ENCODE results near the gene PDS5B.
"Not testable (repeated sequence)": the region's sequence is repeated elsewhere in the genome, so short reads cannot be mapped to it uniquely, and the experiment has no call there.

Gene PDS5B

DNA sequence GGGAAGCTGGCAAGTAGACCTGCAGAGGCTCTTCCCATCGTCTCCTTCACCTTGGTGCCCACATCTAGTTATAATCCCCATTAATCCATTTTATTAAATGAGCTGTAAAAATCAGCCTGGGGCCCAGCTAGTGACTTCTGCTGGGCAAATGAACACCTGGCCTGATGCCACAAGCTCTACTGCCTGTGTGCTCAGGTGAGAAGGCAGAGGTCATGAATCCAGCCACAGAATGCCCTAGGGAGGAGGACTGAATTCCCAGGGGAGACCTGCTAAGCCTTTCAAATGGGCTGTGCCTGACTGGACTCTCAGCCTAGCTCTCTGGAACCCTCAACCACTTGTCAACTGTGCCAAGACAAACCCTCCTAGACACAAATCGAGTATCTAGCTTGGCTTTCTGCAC, 74.0 kb downstream of the PDS5B start:
- DNase-seq: no peak

DNA sequence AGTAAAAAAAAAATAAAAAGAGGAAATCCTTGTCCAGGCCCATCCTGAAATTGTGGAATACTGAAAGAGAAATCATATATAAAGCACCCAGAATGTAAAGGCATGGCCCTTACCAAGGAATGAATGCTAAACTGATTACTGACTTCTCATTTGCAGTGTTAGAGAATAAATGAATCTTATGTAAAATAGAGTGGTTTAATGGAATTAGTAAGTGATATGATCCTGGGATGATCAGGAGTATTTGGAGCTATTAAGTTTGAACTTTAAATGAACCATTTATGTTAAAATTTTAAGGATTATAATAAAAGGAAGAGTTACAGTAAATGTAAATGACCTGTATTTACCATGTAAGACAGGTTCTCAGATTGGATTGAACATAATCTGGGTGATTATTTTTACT, 75.4 kb downstream of the PDS5B start:
- no peak for DNase-seq

DNA sequence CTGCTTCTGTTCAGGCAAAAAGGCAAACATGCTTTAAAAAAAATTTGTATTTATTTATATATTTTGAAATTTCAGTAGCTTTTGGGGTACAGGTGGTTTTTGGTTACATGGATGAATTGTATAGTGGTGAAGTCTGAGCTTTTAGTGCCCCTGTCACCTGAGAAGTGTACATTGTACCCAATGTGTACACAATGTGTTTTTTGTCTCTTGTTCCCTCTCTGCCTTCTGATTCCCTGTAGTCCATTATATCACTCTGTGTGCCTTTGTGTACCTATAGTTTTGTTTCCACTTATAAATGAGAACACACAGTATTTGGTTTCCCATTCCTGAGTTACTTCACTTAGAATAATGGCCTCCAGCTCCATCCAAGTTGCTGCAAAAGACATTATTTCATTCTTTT, 77.4 kb downstream of the PDS5B start:
- no peak for DNase-seq

GRCh38 chr13:32666990-32667571, 80.8 kb downstream of the PDS5B start:
- DNase-seq: no peak

DNA sequence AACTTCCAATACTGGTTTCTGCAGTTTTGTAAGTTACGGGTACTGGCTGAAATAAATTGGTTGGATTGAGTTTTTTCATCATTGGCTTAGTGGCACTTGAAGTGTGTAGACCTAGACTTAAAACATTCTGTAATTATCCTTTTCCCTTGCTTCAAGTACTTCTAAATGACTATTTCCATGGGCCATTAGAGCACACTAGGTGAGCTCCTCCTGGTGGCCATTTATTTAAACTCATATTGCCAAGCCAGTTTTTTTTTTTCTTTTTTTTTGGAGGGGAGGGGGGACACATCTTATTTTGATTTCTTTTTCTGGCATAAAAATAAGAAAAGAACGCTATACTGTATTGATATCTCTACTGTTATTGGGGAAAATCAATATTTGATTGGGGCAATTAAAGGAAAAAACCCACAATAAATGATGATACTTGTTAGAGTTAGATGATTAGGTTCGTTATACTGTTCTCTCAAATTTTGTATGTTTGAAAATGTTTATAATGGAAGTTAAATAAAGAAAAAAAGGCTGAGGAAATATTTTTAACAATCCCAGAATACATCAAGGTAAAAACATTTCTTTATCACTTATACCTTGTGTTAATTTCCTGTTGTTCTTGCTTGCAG, 82.9 kb downstream of the PDS5B start:
- peak; percentile 48 for DNase-seq

- DNase-seq: no peak
These were observed 88.3 kb downstream of the PDS5B start for GRCh38 chr13:32674503-32674902.

DNA sequence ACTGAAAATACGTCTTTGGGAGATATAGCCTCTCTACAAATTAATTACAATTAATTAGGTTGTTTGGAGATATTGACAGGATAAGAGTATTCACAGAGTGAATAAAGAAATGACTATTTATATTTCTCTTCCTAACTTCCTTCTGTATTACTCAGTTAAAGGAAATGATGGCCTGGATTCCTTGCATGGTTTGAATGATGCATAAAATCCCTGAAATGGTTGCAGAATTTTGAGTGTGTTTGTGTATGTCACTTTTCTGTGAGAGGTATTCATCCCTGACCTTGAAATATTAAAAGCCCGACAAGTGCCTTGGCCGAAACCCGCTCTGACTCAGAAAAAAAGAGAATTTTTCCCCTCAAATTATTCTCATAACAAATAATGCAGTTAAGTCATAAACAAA, 90.0 kb downstream of the PDS5B start:
- peak; percentile 28 for DNase-seq

GRCh38 chr13:32682130-32682529, 95.9 kb downstream of the PDS5B start:
- DNase-seq: no peak

DNA sequence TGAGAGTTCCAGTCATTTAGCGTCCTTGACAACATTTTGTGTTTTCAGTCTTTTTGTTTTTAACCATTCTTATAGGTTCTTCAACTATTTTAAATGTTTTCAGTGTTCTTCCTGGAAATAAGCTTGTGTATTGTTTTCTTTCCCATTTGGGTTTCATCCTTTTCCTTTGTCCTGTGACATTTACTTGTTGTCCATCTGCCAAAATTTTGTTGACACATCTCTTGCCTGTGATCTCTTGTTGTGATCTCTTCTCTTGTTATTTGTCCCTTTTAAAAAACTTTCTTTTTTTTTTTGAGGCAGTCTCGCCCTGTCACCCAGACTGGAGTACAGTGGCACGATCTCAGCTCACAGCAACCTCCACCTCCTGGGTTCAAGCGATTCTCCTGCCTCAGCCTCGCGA, 96.5 kb downstream of the PDS5B start:
- no peak for DNase-seq

DNA sequence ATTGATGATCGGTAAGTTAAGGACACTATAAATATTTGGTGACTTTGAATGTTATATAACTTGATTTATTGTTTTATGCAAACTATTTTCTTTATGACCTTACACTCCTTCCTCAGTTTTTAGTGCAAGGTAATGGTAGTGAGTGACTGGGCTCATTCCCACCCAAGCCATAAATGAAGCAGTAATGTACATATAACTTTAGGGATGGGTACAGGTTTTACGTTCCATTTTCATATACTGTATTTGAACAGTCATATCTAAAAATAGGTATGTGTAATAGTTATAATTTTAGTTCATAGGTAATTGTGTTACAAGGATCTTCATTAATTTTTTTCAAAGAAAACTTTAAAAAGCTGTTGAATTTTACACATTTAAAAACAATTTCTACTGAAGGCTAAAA, 101.0 kb downstream of the PDS5B start:
- no peak for DNase-seq

DNA sequence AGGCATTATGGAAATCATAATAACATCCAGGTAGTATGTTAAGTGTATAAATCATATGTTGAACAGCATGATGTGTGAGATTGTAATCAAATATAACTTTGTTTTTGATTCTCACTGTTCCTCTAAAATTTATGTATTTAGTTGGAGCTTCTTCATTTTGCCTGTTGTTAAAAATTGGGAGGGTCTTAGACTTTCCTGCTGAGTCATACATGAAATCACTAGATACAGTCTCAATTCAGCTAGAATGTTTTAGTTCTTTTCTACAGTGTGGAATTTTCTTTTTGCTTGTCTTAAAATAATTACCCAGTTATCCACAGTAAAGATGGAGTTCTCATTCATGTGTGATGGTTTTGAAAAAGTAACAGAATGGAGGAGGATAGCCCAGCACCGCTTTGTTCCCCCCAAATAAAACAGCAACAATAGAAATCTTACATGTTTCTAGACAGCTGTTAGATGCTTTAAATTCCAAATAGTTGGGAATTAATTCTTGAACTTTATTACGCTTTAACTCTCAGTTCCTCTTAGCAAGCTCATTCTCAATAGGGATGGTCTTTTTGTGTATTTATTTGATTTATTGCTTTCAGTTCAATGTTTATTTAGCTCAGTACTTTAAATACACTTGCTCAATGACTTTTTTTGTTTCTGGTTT, 109.5 kb downstream of the PDS5B start:
- peak; percentile 1 for DNase-seq

DNA sequence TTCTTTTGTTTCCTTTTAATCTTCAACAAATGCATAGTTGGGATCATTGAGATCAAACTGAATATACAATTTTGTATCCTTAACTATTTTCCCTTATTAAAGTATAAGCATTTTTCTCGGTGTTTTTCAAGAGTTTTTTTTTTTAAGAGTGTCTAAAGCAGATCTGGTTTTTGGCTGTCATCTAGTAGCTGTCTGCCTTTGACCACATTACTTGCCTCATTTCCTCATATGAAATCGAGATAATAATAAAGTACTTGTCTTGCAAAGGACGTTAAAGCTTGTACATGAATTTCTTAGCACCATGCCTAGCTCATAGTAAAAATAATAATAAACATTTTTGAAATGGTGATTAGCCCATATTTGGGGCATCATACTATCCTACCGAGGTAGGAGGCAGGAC, 121.2 kb downstream of the PDS5B start:
- no peak for DNase-seq

GRCh38 chr13:32713397-32713796, 127.1 kb downstream of the PDS5B start:
- no peak for DNase-seq

DNA sequence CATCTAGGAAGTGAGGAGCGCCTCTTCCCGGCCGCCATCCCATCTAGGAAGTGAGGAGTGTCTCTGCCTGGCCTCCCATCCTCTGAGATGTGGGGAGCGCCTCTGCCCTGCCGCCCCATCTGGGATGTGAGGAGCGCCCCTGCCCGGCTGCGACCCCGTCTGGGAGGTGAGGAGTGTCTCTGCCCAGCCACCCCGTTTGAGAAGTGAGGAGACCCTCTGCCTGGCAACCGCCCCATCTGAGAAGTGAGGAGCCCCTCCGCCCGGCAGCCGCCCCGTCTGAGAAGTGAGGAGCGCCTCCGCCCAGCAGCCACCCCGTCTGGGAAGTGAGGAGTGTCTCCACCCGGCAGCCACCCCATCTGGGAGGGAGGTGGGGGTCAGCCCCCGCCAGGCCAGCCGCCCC, 129.9 kb downstream of the PDS5B start:
- DNase-seq: not testable (repeated sequence)

DNA sequence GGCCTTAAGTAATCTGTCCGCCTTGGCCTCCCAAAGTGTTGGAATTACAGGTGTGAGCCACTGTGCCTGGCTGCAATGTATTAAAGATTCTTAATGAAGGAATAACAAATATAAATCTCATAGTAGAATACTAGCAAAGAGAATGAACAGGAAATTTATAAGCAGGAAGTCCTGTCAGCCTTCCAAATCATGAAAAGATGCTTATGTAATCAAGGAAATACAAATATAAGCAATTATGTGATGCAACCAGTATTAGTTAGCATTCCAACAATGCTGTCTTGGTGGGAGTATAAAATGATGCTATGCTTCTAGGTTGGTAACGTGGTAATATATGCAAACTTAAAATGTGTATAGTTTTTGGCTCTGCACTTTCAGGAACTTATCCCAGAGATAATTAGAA, 133.8 kb downstream of the PDS5B start:
- no peak for DNase-seq

- DNase-seq: not testable (repeated sequence)
These were observed 135.1 kb downstream of the PDS5B start for GRCh38 chr13:32721131-32722034.

DNA sequence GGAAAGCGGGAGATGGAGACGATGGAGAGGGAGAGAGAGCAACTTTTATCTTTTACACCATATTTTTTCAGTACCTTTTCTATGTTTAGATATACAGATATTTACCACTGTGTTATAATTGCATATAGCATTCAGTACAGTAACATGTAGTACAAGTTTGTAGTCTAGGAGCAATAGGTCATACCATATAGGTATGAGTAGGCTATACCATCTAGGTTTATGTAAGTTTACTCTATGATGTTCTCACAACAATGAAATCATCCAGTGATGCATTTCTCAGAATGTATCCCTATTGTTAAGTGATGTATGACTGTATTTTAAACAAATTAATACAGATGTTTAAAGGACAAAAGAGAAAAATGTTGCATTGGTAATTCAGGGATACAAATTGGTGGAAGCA, 136.1 kb downstream of the PDS5B start:
- no peak for DNase-seq

DNA sequence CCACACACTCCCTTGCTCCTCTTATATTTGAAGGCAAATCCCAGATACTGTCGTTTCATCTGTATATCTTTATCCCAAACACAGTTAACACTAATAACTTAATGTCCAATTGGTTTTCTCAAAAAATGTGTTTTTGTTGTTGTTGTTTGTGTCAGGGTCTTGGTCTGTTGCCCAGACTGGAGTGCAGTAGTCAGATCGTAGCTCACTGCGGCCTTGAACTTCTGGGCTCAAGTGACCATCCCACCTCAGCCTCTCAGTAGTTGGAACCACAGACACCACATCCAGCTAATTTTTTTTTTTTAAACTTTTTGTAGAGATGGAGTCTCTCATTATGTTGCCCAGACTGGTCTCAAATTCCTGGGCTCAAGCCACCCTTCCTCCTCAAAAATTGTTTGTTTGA, 137.7 kb downstream of the PDS5B start:
- no peak for DNase-seq

DNA sequence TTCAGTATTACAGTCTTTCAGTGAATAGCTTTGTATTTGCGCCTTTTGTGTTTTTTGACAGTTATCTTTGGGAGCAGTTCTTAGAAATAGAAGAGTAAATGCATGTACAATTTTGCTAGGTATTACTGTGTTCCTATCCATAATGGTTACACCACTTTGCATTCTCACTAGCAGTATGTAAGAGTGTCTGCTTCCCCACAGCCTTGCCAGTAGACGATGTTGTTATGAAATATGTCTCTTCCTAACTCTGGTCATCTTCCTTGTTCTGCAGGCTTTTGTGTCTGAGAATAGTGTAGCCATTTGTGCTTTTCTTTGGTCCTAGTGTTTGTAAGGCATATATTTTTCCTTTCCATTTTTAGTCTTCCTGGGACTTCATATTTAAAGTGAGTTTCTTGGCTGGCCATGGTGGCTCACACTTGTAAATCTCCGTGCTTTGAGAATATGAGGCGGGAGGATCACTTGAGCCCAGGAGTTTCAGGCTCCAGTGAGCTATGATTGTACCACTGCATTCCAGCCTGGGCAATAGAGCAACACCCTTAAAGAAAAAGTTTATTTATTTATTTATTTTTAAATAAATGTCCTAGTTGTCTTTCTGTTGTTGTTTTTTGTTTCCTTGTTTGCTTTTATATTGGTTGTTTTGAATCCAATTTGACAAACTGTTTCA, 140.3 kb downstream of the PDS5B start:
- DNase-seq: no peak

- DNase-seq: no peak
These were observed 142.1 kb downstream of the PDS5B start for GRCh38 chr13:32728327-32728726.

DNA sequence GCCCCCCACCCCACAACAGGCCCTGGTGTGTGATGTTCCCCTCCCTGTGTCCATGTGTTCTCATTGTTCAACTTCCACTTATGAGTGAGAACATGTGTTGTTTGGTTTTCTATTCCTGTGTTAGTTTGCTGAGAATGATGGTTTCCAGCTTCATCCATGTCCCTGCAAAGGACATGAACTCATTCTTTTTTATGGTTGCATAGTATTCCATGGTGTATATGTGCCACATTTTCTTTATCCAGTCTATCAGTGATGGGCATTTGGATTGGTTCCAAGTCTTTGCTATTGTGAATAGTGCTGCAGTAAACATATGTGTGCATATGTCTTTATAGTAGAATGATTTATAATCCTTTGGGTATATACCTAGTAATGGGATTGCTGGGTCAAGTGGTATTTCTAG, 142.8 kb downstream of the PDS5B start:
- not testable (repeated sequence) for DNase-seq

DNA sequence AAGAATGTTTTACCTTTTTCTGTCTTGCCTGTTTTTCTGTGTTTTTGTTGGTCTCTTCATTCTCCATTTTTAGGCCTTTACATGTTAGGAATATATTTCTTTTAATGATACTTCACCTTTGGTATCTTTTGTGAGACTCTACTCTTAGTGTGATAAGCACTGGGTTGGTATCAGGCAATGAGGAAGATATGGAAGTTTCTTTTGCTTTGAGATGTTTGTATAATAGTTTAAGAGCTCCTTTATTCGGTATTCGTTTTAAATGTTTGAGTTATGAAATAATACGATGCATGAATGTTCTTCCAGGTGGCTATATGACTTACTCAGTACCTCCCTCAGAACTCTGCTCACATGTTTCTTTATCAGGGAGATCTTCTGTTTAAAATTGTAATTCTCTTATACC, 144.8 kb downstream of the PDS5B start:
- DNase-seq: no peak

DNA sequence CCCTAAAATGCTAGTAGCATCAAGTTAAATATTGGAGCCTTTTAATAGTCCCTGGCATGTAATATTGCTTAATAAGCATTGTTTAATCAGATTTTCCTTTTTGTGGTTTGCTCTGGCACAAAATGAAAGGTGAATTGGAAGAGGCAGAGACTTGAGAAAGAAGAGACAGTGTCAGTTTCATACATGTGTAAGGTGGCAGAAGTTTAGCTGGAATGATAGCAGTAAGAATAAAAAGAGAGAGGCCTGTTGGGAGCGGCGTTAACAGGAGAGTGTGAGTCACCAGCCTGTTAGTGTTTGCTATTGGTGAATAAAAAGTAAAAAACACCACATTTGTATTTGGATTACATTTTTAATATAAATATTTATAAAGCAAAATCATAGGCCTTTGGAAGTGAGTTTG, 145.3 kb downstream of the PDS5B start:
- no peak for DNase-seq

Data from fibroblast of upper back skin (primary cell).